Activated T-cell treated with anti-CD3 and anti-CD28 coated beads for 24 hours (primary cell): ENCODE data around the gene GTF3C5.
"Not testable (repeated sequence)": the region's sequence is repeated elsewhere in the genome, so short reads cannot be mapped to it uniquely, and the experiment has no call there.

Experiments
- DNase-seq: peaks from one replicate; pipeline ENCODE4 v3.0.0-alpha.2; 2020; ENCODE audit warnings: low read depth

GTF3C5 gene

DNA sequence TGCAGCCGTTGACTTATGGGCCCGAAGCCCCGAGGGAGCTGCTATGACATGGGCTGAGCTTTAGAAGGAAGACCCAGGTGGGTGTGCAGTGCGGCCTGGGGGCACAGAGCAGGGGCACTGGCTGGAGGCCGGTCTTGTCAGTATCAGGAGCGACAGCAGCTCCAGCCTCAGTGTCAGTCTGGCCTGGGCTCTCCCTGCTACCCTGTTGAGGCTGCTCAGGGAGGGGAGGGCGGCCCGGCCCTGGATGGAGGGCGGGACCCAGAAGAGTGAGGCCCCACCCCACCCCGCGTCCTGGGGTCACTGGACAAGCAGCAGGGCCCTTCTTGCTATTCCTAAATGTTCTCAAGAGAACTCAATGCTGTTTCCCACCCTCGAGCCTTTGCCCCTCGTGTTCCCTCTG lies 34.3 kb upstream of the GTF3C5 start:
- DNase-seq, result no peak

DNA sequence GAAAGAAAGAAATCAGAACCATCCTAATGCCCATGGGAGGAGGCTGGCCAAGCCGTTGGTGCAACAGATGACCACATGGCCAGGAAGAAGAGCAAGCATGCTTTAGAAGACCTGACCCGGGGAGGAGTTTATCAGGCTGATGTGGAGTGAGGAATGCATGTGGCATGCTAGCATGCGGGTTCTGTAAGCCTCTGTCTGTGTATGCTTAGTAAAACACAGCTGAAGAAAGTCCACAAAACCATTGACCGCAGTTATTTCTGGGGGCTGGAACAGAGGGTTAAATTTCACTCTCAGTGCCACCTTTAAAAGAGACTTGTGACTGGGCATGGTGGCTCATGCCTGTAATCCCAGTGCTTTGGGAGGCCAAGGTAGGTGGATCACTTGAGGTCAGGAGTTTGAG lies 33.2 kb upstream of the GTF3C5 start:
- no peak for DNase-seq

DNA sequence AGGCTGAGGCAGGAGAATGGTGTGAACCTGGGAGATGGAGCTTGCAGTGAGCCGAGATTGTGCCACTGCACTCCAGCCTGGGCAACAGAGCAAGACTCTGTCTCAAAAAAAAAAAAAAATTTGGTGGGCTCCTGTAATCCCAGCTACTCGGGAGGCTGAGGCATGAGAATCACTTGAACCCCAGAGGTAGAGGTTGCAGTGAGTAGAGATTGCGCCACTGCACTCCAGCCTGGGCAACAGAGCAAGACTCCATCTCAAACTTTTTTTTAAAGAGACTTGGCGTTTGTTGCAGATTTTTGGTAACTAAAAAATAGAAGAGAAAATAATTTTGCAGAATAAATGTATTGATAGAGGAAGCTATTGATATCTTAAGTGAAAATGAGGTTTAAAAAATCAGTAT lies 32.6 kb upstream of the GTF3C5 start:
- not testable (repeated sequence) for DNase-seq

DNA sequence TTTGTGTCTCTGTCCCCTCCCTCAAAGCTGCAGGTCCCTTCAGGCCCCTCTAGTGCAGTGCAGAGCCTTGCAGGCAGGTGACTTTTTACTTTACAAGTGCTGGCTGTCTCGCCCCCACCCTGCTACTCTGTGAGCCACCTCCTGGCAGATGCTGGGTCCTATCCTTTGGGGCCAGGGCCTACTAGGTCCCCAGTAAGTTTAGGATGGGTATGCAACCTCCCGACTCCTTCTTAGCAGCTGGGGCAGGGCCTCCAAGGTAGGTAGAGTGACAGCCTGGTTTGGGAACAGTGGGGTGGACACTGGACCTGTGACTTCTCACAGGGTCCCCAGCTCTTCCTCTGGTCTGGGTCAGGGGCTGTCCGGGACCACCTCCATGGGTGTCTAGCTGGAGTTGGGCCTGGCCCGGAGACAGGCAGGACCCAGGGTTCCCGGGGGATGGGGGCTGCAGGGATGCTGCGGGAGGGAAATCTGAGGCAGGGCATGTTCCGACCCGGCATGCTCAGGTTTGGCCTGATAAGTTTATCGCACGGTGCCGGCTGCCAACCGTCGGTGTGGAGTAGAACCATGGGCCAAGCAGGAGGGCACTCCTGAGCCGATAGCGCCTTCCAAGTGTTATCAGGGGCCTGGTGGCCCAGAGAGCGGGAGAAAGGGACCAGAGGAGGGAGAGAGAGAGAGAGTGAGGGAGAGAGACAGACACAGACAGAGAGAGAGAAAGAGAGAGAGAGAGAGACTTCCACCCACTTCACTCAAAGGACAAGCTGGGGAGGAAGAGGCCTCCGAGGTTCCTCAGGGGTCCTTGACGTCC lies 31.8 kb upstream of the GTF3C5 start:
- DNase-seq, result no peak

DNA sequence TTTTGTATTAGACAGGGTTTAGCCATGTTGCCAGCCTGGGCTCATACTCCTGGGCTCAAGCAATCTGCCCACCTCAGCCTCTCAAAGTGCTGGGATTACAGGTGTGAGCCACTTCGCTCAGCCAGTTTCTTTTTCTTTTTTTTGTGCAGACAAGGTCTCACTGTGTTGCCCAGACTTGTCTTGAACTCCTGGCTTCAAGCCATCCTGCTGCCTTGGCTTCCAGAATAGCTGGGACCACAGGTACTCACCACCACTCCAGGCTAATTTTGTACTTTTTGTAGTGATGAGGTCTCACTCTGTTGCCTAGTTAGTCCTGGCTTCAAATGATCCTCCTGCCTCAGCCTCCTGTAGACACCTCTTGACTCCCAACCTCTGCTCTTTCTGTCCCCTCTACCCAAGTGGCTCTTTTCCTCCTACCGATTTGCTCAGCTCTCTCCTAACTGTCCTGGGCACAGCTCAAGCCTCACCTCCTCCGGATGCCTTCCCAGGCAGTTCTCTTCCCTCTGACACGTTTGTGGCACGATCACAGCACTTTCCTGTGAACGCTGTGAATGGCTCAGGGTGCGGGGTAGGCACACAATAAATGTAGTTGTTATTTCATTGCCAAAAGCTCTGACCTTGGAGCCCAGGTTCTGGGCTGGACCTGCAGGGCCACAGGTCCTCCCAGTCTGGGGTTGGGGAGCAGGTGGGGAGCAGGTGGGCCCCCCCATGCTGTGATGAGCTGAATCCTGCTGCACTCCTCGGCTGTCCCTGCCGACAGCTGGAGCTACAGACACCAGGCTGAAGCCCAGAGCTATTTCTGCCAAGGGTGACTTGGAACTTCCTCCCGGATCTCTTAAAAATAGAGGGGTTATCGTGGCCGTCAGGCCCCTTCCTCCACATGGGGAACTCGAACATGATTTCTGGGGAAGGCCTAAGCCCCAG lies 28.4 kb upstream of the GTF3C5 start:
- DNase-seq, result no peak

DNA sequence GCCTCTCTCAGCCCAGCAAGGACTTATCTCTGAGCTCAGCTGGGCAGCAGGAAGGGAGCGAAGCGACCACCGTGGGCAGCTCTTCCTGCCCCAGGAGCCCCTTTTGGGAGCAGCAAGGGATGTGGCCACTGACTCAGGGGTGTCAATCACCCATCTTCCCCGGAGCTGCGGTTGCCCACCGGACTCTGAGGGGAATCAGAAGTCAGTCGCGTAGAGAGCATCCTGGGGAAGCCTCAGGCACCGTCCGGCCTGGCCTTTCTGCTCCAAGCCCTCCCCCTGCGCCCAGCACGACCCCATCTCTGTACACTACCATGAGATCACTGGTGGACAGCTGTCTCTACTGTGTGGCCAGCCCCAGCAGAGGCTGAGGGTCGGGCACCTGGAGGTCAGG lies 27.7 kb upstream of the GTF3C5 start:
- no peak for DNase-seq

DNA sequence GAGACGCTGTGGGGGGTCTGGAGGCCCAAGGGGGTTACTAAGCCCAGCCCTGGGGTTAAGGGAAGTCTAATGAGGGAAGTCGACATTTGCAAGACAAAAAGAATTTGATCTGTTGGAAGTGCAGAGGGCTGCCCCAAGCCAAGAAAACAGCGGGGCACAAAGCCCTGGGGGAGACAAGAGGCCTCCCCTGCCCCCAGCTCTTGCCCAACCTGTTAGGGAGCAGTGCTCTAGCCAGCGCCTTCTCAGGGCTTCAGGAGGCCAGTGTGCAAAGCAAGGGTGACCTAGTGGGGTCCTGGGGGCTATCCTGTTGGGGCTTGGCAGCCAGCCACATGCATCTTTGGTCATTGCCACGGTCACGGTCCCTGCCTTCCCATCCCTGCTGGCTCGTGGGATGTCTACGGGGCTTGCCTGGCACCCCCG lies 27.1 kb upstream of the GTF3C5 start:
- no peak for DNase-seq

DNA sequence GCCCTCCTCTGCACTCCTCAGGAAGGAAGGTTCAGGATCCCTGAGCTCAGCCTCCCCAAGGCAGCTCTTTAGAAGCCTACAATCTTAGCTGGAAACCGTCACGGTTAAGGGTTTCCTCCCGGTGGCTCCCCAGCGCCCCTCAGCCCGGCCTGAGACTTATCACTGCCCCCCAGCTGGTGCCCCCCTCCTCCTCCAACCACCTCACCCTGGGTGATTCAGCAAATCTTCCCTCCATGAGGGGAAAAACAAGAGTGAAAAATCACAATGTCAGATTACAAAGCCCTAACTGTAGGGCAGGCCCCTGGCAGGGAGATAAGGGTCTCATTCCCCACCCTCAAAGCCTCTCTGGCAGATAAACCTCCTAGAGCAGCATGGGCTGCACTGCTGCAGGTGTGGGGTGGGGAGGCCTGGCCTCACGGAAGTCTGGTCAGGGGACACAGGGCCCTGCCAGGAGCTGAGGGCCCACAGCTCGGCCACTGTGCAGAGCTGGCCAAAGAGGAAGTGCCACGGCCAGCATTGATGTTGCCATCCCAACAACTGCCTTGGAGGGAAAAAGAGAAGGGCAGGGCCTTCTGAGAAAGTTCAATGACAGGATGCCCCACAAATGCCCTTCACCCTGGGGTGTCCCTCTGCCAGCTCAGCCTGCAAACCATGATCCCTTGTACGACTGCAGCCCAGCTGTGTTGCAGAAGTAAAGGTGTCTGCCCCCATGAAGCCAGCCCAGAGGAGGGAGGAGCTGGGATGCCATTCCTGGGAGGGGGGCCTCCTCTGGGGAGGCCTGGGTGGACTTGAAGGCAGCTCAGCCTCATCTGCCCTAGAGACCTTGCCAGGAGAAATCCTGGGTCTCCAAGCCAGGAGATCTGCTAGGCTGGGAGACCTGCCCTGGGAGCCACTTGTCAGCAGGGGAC lies 26.5 kb upstream of the GTF3C5 start:
- no peak for DNase-seq

DNA sequence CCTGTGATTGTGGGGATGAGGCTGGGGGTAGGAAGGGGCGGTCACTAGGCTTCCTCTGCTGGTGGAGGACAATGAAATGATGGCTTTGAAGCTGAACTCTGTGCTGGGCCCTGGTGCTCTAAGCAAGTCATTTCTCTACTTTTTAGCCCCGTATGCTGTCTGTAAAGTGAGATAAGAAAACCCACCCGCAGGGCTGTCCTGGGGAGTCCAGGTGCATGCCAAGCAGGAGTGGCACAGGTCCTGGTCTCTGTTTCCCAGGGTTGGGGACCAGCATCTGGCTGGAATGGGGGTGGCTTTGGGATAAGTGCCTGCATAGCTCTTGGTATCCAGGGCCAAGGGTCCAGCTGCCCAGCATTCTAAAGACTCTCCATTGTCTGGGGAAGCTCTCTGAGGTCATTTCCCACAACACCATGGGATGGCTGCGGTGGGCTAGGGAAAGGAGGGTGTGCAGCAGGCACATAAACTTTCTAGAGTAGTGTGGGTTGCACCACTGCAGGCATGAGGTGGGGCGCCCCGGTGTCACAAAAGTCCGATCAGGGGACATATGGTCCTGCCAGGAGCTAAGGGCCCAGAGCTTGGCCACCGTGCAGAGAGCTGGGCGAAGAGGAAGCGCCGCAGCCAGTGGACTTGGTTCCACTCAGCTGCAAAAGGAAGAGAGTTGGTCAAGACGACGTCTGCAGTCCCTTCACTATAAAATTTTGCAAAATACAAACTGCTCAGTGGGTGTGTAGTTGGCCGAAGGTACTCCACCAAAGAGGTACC lies 25.6 kb upstream of the GTF3C5 start:
- no peak for DNase-seq

DNA sequence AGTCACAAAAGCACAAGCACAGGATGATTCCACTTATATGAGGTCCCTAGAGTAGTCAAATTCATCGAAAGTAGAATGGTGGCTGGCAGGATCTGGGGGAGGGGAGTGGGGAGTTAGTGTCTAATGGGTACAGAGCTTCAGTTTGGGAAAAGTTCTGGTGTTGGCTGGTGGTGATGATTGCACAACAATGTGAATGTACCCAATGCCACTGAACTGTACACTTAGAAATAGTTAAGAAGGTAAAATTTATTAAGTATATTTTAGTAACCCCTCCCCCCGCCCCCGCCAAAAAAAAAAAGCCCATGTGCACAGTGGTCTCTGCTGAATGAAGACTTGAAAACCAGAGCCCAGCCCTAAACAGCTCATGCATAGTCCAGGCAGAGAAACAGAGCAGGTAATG lies 24.8 kb upstream of the GTF3C5 start:
- no peak for DNase-seq

DNA sequence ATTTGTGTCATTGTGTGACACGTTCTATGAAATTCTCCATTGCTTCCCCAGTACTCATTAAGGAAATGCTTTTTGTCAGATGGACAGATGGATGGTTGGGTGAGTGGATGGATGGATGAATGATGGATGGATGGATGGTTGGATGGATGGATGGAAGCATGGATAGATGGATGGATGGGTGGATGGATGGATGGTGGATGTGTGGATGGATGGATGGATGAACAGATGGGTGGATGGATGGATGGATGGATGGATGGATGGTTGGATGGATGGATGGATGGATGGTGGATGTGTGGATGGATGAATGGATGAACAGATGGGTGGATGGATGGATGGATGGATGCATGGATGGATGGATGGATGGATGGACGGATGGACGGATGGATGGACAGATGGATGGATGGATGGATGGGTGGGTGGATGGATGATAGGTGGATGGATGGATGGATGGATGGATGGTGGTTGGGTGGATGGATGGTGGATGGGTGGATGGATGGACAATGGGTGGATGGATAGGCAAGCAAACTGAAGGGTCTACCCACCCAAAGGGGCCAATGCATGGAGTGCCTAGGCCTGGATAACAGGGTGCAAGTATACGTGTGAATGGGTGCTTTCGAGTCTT lies 24.0 kb upstream of the GTF3C5 start:
- no peak for DNase-seq

DNA sequence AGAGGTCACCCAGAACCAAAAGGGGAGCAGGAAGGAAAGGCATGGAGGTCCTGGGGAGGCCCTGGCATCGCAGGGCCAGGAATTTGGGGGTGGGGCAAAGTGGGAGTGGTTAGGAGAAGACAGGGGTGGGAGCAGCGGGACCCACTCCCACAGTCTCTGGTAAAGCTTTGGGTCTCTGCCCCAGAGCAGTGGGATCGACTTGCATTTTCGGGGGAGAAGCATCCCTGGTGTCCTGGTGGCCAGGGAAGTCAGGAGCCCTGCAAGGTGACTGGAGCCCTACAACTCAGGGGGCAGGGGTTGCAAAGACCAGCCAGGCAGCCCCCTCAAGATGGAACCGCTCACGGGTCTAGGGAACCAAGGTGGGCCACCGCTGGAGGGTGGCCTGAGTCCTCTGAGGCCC lies 22.4 kb upstream of the GTF3C5 start:
- no peak for DNase-seq

DNA sequence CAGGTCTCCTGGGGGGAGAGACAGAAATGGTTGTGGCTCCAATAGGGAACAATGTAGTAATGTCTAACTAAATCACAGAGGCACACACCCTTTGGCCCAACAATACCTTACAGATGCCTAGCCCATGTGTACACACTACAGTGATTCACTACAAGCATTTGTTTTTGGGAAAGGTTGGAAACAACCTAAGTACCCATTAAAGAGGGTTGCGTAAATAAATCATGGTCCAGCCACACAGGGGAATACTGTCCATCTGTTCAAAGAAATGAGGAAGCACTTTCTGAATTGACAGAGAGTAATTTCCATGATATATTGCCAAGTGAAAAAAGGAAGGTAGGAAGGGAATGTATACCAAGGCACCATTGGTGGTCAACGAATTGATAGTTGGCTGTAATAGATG lies 22.0 kb upstream of the GTF3C5 start:
- no peak for DNase-seq

DNA sequence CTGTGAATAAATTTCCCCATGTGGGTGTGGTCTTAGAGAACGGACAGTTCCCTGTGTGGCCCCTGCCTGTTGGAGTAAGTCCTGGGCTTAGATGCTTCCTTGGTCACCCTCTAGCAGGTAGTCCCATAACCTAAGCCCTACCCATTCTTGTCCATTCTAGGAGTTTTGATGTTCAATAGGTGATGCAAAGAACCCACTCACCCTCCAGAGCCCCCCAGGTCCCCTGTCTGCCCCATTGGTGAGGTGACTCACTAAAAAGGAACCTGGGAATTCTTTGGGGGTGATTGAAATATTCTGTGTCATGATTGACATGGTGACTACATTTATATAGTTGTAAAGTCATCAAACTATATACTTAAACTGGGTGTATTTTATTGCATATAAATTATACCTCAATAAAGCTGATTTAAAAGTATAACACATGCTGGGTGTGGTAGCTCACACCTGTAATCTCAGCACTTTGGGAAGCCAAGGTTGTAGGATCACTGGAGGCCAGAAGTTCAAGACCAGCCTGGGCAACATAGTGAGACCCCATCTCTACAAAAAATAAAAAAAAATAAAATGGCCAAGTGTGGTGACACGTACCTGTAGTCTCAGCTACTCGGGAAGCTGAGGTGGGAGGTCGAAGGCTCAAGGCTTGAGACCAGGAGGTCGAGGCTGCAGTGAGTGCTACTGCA lies 20.8 kb upstream of the GTF3C5 start:
- DNase-seq, result no peak

DNA sequence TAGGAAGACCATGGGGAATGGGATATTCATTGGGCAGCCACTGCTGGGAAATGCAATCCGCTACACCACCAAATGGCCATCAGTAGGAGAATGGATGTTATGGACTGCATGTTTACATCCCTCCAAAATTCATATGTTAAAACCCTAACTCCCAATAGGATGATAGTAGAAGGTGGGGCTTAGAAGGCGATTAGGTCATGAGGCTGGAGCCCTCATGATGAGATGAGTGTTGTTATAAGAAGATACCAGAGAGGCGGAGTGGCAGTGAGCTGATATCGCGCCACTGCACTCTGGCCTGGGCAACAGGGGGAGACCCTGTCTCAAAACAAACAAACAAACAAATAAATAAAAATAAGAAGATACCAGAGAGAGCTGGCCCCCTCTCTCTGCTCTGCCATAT lies 16.1 kb upstream of the GTF3C5 start:
- no peak for DNase-seq

DNA sequence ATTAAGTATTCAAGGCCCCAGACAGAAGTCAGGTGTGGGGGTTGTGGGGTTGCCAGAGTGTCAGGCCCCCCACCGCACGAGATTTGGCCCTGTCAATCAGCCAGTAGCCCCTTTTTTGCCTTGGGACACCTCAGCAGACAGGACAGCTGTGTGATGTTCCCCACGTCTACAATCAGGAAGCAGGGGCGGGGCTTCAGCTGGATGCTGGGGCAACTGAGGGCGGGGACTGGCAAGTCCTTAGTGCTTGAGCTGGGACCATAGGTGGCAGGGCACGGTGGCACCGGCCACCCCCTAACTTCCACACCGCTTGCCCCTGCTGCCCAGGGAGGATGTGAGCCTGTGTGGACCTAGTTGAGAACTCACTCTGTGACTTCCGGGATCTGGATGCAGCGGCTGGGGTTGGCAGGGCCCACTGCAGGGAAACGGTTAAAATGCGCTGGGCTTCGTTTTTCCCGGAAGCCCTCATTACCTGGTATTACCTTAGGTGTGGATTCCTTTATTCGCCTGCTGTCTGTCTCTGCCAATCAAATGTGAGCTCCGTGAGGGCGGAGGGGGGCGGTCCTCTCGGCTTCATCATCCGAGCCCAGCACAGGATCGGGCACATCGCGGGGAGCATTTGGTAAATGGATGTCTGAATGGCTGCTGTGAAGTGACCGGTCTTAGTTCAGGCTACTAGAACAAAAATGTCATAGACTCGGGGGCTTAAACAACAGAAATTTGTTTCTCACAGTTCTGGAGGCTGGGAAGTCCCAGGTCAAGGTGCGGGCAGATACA lies 7.5 kb upstream of the GTF3C5 start:
- peak; percentile 16 for DNase-seq

DNA sequence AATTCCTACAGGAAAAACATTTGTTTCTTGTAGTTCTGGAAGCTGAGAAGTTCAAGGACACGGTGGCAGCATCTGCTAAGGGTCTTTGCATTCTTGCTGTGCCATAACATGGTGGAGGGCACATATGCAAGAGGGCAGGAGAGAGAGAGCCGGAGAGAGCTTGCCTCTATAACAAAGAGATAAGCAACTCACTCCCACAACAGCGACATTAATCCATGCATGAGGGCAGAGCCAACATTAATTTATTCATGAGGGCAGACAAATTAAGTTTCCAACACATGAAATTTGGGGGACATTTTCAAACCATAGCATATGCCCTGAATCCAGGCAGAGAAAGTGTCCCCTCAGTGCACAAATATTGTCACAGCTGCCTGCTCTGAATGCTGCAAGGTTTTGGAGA lies 4.4 kb upstream of the GTF3C5 start:
- no peak for DNase-seq

DNA sequence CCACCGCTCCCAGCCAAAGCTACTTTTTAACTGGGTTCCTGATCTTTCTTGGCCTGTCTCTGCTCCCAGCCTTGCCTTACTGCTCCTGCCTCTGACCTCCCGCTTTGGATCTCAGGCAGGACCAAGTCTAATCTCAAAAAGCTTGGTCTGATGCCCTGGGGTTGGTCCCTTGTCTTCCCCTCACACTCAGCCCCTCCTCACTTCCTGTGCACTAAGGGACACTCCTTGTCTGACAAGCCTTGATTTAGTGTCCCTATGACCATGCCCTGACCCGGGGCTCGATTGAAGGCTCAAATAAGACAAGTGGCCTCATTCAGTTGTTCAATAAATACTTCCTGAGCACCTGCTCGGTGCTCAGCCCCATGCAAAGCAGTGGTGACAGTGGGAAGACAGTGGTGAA lies 3.7 kb upstream of the GTF3C5 start:
- DNase-seq, result no peak

DNA sequence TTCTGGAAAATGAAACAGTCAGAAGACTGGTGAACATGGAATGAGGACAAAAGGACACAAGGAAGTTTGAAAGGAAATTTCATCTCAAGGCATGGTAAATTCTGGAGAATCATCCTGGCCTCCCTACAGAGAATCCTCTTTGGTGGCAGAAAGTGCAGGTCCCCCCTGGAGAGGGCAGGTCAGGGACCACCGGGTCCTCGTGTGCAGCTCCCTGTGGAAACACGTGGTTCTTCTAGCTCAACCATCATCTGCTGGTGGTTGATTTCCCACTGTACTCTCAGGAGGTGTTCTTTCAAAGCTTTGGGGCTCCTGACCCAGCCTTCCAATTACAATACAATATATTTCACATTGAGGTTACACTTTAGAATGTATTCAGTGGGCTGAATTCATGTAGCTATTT lies 2.6 kb upstream of the GTF3C5 start:
- no peak for DNase-seq

DNA sequence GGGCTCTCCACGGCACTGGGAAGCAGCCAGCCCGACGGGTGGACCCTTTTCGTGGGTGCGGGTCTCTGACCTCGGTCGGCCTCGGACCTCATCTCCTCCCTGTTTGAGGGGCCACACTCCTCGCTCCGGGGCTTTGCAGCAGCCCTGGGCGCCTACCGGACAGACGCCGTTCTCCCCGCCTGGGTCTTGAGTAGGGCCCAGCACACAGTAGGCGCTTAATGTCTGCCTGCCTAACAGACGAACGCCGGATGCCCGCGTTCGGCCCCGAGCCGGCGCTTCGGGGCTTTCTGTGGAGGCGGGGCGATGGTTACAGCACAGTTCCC lies 842 bp upstream of the GTF3C5 start:
- DNase-seq, result no peak
